CD4-positive, alpha-beta T cell treated with Interferon gamma for 1 hour (primary cell): Measurements from ENCODE around the gene PDE4DIP.
"Not testable (repeated sequence)": the region's sequence is repeated elsewhere in the genome, so short reads cannot be mapped to it uniquely, and the experiment has no call there.

ENCODE experiments used
- DNase-seq: peaks from one replicate; pipeline ENCODE4 v3.0.0-alpha.2; 2020

Gene PDE4DIP

GRCh38 chr1:148874408-148875388 is 30.5 kb downstream of the PDE4DIP start:
- not testable (repeated sequence) for DNase-seq

DNA sequence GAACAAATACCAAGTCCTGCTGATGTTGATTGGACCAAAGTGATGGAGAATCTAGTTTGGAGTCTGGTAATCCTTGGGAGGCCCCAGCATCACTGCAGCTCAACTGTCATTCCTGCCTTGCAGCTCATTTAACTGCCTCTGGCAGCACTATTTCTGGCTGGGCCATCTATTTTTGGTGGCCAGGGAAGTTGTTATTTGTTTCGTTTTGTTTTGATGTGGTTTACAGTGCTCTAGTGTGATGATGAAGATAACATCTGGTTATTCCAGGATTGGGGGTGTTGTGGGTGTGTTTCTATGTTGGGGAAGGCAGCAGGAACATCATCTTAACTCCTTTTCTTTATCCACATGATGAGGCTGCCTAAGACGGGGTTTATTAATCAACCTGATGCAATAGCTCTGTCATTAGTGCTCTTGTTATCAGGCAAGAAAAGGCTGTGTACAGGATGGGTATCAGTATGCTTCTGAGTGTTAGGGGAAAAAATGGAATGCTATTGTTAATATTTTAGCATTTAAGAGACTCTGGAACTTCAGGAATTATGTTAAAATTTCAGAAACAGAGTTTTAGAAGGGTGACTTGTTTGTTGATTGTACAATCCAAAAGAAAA is 35.7 kb downstream of the PDE4DIP start:
- not testable (repeated sequence) for DNase-seq

- DNase-seq, result not testable (repeated sequence)
These were observed 37.0 kb downstream of the PDE4DIP start for GRCh38 chr1:148881261-148881660.

- DNase-seq, result not testable (repeated sequence)
These were observed 41.0 kb downstream of the PDE4DIP start for GRCh38 chr1:148885219-148885618.

DNA sequence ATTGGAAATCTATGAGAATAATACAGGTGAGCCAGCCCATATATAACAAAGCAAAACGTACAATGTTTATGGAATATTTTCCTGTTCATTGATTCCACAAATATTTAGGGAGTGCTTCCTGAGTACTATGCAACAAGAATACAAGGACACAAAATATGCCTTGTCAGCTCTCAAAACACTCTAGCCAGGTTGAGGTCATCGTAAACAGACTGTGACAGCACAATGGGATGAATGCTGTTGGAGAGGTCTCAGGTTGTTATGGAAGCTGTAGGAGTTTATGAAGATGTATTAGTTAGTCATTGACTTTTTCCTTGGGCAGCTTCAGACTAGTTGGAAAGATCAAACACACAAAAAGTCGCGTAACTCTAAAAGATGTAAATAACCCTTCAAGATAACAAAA is 42.1 kb downstream of the PDE4DIP start:
- DNase-seq, result not testable (repeated sequence)

GRCh38 chr1:148888597-148888996 is 44.4 kb downstream of the PDE4DIP start:
- not testable (repeated sequence) for DNase-seq

GRCh38 chr1:148889267-148890074 is 45.2 kb downstream of the PDE4DIP start:
- DNase-seq, result not testable (repeated sequence)

DNA sequence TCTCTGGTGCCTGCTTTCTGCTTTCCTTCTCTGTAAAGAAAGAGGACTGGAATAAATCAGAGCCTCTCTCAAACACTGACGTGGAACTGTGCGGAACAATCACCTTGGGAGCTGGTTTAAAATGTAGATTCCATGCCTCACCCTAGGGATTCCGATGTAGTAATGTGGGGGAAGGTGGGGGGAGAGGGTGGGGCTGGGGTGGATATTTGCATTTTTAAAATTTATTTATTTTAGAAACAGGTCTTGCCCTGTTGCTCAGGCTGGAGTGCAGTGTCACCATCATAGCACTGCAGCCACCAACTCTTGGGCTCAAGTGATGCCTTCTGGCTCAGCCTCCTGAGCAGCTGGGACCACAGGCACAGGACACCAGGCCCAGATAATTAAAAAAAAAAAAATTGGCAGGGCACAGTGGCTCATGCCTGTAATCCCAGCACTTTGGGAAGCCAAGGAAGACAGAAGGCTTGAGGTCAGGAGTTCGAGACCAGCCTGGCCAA is 45.9 kb downstream of the PDE4DIP start:
- not testable (repeated sequence) for DNase-seq

- DNase-seq, result not testable (repeated sequence)
These were observed 50.4 kb downstream of the PDE4DIP start for GRCh38 chr1:148894360-148895352.

DNA sequence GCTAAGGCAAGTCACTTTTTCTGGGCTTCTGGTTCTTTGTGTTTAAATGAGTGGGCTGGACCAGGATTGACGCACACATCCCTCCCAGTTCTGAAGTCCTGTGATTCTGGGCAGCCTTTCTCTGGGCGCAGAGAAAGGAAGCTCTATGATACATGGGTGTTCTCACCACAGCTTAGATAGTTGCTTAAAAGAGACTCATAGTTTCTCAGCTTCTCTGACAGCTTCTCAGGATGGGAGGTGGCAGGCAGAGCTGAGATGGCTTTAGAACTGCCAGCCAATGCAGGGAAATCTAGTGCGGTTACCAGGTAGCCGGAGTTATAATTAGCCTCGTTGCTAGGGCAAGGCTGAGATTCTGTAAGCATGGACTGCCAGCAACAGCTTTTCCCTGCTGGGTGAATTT is 55.8 kb downstream of the PDE4DIP start:
- DNase-seq, result not testable (repeated sequence)

DNA sequence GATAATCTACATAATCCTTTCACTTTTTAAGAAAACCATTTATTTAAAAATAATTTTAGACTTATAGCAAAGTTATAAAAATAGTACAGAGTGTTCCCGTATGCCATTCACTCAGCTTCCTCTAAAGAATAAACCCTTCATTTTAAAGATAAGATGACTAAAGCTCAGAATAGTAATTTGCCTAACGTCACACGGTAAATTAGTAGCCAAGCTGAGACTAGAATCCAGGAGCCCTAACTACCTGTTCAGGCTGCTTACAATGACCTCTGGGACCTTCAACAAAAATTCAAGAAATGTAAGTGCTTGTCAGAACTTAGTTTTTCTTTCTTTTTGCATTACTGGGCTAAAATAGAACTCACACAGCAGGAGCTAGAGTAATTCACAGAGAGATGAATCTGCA is 56.5 kb downstream of the PDE4DIP start:
- not testable (repeated sequence) for DNase-seq

- not testable (repeated sequence) for DNase-seq
These were observed 57.1 kb downstream of the PDE4DIP start for GRCh38 chr1:148901150-148901952.

DNA sequence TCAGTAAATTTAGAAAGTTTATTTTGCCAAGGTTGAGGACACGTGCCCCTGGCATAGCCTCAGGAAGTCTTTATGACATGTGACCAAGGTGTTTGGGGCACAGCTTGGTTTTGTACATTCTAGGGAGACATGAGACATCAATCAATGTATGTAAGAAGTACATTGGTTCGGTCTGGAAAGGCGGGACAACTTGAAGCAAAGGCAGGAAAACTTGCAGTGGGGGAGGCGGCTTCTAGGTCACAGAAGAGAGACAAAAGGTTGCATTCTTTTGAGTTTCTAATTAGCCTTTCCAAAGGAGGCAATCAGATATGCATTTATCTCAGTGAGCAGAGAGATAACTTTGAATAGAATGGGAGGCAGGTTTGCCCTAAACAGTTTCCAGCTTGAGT is 57.7 kb downstream of the PDE4DIP start:
- DNase-seq, result not testable (repeated sequence)

- DNase-seq, result not testable (repeated sequence)
These were observed 65.1 kb downstream of the PDE4DIP start for GRCh38 chr1:148909219-148909826.

GRCh38 chr1:148911303-148911928 is 67.2 kb downstream of the PDE4DIP start:
- not testable (repeated sequence) for DNase-seq

GRCh38 chr1:148916222-148916621 is 72.0 kb downstream of the PDE4DIP start:
- DNase-seq, result not testable (repeated sequence)

DNA sequence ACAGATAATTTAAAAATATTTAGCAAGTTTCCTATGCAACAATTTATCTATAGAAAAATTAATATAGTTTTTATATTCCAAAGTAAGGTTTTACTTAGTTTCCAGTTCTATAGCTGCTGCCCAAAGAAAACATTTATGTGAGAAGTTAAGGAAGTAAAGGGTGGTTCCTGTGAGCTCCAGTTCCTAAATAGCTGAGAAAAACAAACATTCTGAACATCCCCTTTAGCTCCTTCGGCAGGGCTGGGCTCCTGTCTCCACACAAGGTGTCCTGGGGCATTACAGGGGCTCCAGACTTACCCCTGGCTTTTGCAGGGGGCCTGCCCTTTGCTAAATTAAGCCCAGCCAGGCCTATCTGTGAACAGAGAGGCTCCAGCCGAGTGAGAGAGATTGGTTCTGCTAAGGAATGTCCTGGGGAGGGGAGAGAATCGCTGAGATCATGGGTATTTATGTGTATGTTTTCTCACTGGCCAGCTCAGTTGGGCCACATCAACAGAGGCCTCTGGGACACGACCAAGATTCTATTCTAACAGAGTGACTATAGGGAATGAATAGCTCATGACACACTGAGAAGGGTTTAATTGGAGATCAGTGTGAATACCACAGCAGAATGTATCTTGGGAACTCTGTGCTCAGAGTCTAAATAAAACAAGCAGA is 72.6 kb downstream of the PDE4DIP start:
- not testable (repeated sequence) for DNase-seq

- DNase-seq, result not testable (repeated sequence)
These were observed 74.7 kb downstream of the PDE4DIP start for GRCh38 chr1:148918836-148919447.

- not testable (repeated sequence) for DNase-seq
These were observed 76.8 kb downstream of the PDE4DIP start for GRCh38 chr1:148921047-148921446.
